SK-N-SH treated with all-trans-retinoic acid at 6 μM for 48 hours (cell line): Measurements from ENCODE around the gene KCNT1.

Experiments
- ARNTL ChIP-seq: fragments of 450-650 bp; formaldehyde crosslinking; IDR thresholded peaks from 2 replicates; pipeline ENCODE4 v1.5.0; 2020; ENCODE audit warnings: low read depth, mild to moderate bottlenecking, moderate library complexity, borderline replicate concordance
- CSDC2 ChIP-seq: fragments of 250-450 bp; sonication (Bioruptor Pico); IDR thresholded peaks from 2 replicates; pipeline ENCODE4 v1.5.0; 2020; ENCODE audit warnings: mild to moderate bottlenecking, moderate library complexity
- CSRNP3 ChIP-seq: fragments of 250-450 bp; sonication (Bioruptor Pico); IDR thresholded peaks from 2 replicates; pipeline ENCODE4 v1.5.1; 2021; ENCODE audit warnings: mild to moderate bottlenecking, moderate library complexity
- ESRRG ChIP-seq: fragments of 250-450 bp; sonication (Bioruptor Pico); IDR thresholded peaks from 2 replicates; pipeline ENCODE4 v1.6.1; 2021; ENCODE audit warnings: mild to moderate bottlenecking
- ISL1 ChIP-seq: fragments of 250-450 bp; sonication (Bioruptor Pico); IDR thresholded peaks from 2 replicates; pipeline ENCODE4 v2.1.2; 2022; ENCODE audit warnings: mild to moderate bottlenecking, moderate library complexity
- PATZ1 ChIP-seq: fragments of 250-450 bp; sonication (Bioruptor Pico); IDR thresholded peaks from 2 replicates; pipeline ENCODE4 v1.8.0; 2020; ENCODE audit warnings: mild to moderate bottlenecking, moderate library complexity, borderline replicate concordance
- POU6F1 ChIP-seq: fragments of 250-450 bp; sonication (Bioruptor Pico); IDR thresholded peaks from 2 replicates; pipeline ENCODE4 v1.8.0; 2021; ENCODE audit warnings: low read depth, mild to moderate bottlenecking, moderate library complexity, borderline replicate concordance
- RARB ChIP-seq: fragments of 250-450 bp; sonication (Bioruptor Pico); IDR thresholded peaks from 2 replicates; pipeline ENCODE4 v1.8.0; 2021; ENCODE audit warnings: mild to moderate bottlenecking, moderate library complexity
- TOX ChIP-seq: fragments of 250-450 bp; sonication (Bioruptor Pico); IDR thresholded peaks from 2 replicates; pipeline ENCODE4 v1.8.0; 2021; ENCODE audit warnings: mild to moderate bottlenecking, moderate library complexity, borderline replicate concordance
- TSHZ2 ChIP-seq: fragments of 250-450 bp; sonication (Bioruptor Pico); IDR thresholded peaks from 2 replicates; pipeline ENCODE4 v1.5.0; 2020; ENCODE audit warnings: mild to moderate bottlenecking, moderate library complexity
- ZFP30 ChIP-seq: fragments of 450-650 bp; formaldehyde crosslinking; IDR thresholded peaks from 2 replicates; pipeline ENCODE4 v1.5.0; 2022; ENCODE audit warnings: mild to moderate bottlenecking, moderate library complexity
- ZNF565 ChIP-seq: fragments of 450-650 bp; formaldehyde crosslinking; conservative IDR thresholded peaks from 2 replicates; pipeline ENCODE4 v1.5.0; 2020; ENCODE audit warnings: low read depth, mild to moderate bottlenecking, moderate library complexity

- no peak for TF ChIP-seq PATZ1 (CRISPR knock-in tag)
- no peak for TF ChIP-seq POU6F1
- no peak for TF ChIP-seq ZFP30 (CRISPR knock-in tag)
- no peak for TF ChIP-seq ESRRG (CRISPR knock-in tag)
- TF ChIP-seq TSHZ2 (CRISPR knock-in tag): no peak
- TF ChIP-seq RARB (CRISPR knock-in tag): no peak
- TF ChIP-seq CSDC2 (CRISPR knock-in tag): no peak
- no peak for TF ChIP-seq ISL1 (CRISPR knock-in tag)
- TF ChIP-seq ARNTL (CRISPR knock-in tag): no peak
- no peak for TF ChIP-seq CSRNP3 (CRISPR knock-in tag)
- no peak for TF ChIP-seq TOX (CRISPR knock-in tag)
- TF ChIP-seq ZNF565 (CRISPR knock-in tag): no peak
Measured at GRCh38 chr9:135760465-135760864, 58.5 kb downstream of the KCNT1 start.
